ENCODE measurements around the gene RDX.

RDX gene

DNA sequence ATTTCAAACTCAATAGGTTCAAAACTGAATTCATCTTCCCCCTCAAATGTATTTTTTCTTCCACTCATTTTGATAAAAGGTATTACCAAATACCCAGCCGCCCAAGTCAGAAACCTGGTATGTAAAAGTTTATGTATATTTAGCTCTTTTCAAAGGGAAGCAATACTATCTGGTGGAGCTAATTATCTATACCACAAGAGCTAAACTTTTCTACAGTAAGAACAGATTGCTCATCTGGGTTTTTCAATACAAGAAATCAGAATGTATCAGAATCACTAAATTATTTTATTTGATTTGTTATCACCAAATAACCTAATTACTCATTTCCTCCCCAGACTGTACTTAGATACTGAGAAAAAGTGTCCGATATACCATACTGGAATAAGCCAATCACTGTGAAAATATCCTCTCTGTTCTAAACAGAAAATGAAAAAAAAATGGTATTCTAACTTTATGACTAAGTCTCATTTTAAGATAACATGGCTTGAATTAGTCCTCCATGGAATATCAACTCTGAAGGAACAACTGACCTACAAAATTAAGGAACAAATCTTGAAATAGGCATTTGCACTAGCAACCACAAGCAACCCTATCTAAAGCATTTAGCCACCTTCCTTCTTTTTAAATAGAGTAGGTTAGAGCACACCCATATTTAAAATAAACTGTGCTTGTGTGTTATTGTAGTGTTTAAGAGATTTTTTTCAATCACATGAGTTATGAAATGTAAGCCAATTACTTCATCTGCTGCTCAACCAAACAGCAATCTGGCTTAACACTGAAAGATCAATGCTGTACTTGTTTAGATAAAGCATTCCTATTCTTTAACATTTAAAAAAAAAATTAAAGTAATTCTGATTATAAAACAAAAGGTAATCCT is 35.0 kb downstream of the RDX start:
- no peak overlapping the region for H3K4me3 ChIP-seq (ENCODE audit: low read depth in 1 of 2, low read length in 2 of 2)
- H3K4me1 ChIP-seq (ENCODE audit: control insufficient read depth in 1 of 2, insufficient read depth in 2 of 2, low read length in 2 of 2), result no peaks in the 10 kb centered on the region
- H3K36me3 ChIP-seq (ENCODE audit: control insufficient read depth in 1 of 2, insufficient read depth in 2 of 2, low read length in 2 of 2), result peaks cover 3 to 17% of the 10 kb centered on the region in 2 donors
- no peaks in the 10 kb centered on the region for H3K27me3 ChIP-seq (ENCODE audit: low read depth, low read length)
- no peaks in the 10 kb centered on the region for H3K9me3 ChIP-seq (ENCODE audit: control insufficient read depth in 1 of 2, low read length in 2 of 2)
- no peak overlapping the region for H3K27ac ChIP-seq (ENCODE audit: low read length)

DNA sequence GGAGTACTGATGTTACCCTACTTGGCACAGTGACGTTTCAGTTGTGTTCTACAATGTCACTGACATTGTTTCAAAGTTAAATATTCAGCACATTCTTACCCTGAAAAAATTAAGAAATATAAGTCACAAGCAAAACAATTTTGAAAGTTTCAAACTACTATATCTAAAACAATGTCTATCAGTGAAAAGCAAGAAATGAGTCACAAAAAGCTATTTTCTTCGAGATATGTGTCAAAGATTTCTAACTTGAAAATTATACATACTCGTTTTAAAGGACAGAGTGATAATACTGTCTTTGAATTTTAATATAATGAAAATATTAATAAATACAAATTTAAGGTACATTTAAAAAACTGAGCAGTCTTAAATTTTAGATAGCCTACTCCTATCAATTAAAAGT is 42.9 kb downstream of the RDX start:
- peaks cover 7 to 21% of the 10 kb centered on the region in 2 donors for H3K36me3 ChIP-seq (ENCODE audit: control insufficient read depth in 1 of 2, insufficient read depth in 2 of 2, low read length in 2 of 2)

DNA sequence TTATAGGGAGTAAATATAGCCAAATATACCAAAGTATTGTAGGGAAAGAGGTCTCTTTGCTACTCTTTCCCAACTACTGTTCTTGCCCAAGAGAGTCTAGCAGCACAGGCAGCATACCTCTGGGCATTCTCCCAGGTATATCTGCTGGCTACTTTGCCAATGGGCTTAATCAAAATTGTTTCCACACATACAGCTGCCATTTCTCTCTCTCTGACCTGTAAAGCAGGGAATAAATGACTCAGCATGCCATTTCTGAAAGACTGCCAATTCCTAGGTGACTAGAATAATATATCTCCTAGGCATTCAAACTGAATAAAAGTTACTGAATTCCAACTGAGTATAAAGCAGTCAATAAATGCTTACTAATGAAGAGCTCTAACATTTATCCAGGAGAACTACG is 44.6 kb downstream of the RDX start:
- Histone ChIP-seq H3K9me3 (ENCODE audit: control insufficient read depth in 1 of 2, low read length in 2 of 2) (no peaks in the 10 kb centered on the region), H3K4me1 (ENCODE audit: control insufficient read depth in 1 of 2, insufficient read depth in 2 of 2, low read length in 2 of 2) (peaks cover 0 to 4% of the 10 kb centered on the region in 2 donors), H3K36me3 (ENCODE audit: control insufficient read depth in 1 of 2, insufficient read depth in 2 of 2, low read length in 2 of 2) (peaks cover 3 to 28% of the 10 kb centered on the region in 2 donors), H3K27me3 (ENCODE audit: low read depth, low read length) (no peaks in the 10 kb centered on the region), H3K27ac (ENCODE audit: low read length) (no peak overlapping the region), H3K4me3 (ENCODE audit: low read depth in 1 of 2, low read length in 2 of 2) (no peak overlapping the region)

More for the DNA sequence above, 42.9 kb downstream of the RDX start:
- H3K9me3 ChIP-seq (ENCODE audit: control insufficient read depth in 1 of 2, low read length in 2 of 2), result no peaks in the 10 kb centered on the region
- peaks cover 0 to 4% of the 10 kb centered on the region in 2 donors for H3K4me1 ChIP-seq (ENCODE audit: control insufficient read depth in 1 of 2, insufficient read depth in 2 of 2, low read length in 2 of 2)
- H3K4me3 ChIP-seq (ENCODE audit: low read depth in 1 of 2, low read length in 2 of 2), result no peak overlapping the region
- no peak overlapping the region for H3K27ac ChIP-seq (ENCODE audit: low read length)
- no peaks in the 10 kb centered on the region for H3K27me3 ChIP-seq (ENCODE audit: low read depth, low read length)

DNA sequence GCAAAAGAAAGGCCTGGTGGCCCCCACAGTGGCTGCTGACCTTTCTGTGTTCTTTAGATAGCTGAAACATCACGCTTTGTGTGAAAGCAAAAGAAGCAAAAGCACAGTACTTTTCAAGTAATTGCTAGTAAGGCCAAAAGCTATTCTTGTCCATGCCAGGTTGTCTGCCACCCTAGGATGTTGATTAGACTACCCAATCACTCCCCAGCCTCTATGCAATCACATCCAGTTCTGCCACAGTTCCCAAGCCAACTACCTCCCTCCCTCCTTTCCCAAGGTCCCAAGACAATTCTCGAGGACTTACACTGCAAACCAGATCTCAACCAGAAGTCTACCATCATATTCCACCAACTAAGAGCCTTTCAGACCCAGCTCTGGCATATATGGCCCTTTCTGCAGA is 46.2 kb downstream of the RDX start:
- Histone ChIP-seq H3K36me3 (ENCODE audit: control insufficient read depth in 1 of 2, insufficient read depth in 2 of 2, low read length in 2 of 2) (peaks cover 3 to 30% of the 10 kb centered on the region in 2 donors), H3K27ac (ENCODE audit: low read length) (no peak overlapping the region), H3K9me3 (ENCODE audit: control insufficient read depth in 1 of 2, low read length in 2 of 2) (no peaks in the 10 kb centered on the region), H3K27me3 (ENCODE audit: low read depth, low read length) (no peaks in the 10 kb centered on the region), H3K4me3 (ENCODE audit: low read depth in 1 of 2, low read length in 2 of 2) (no peak overlapping the region), H3K4me1 (ENCODE audit: control insufficient read depth in 1 of 2, insufficient read depth in 2 of 2, low read length in 2 of 2) (peaks cover 0 to 4% of the 10 kb centered on the region in 2 donors)

DNA sequence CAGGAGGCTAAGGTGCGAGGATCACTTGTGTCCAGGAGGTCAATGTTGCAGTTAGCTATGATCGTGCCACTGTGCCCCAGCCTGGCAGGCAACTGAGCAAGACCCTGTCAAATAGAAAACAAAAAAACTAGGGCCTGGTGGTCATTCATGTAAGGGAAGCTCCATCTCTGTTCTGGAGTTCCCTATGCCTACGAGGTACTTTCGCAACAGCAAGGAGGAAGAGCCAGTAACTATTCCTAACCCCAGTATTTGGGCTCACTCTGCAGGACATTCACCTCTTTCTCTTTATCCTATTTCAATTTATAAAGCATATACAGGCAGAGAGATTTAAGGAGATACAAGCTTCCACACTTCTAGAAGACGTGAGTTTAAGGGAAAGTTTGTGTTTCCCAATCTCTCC is 46.6 kb downstream of the RDX start:
- Histone ChIP-seq H3K4me3 (ENCODE audit: low read depth in 1 of 2, low read length in 2 of 2) (no peak overlapping the region), H3K9me3 (ENCODE audit: control insufficient read depth in 1 of 2, low read length in 2 of 2) (no peaks in the 10 kb centered on the region), H3K27ac (ENCODE audit: low read length) (no peak overlapping the region), H3K36me3 (ENCODE audit: control insufficient read depth in 1 of 2, insufficient read depth in 2 of 2, low read length in 2 of 2) (peaks cover 3 to 30% of the 10 kb centered on the region in 2 donors), H3K4me1 (ENCODE audit: control insufficient read depth in 1 of 2, insufficient read depth in 2 of 2, low read length in 2 of 2) (peaks cover 0 to 4% of the 10 kb centered on the region in 2 donors), H3K27me3 (ENCODE audit: low read depth, low read length) (no peaks in the 10 kb centered on the region)

DNA sequence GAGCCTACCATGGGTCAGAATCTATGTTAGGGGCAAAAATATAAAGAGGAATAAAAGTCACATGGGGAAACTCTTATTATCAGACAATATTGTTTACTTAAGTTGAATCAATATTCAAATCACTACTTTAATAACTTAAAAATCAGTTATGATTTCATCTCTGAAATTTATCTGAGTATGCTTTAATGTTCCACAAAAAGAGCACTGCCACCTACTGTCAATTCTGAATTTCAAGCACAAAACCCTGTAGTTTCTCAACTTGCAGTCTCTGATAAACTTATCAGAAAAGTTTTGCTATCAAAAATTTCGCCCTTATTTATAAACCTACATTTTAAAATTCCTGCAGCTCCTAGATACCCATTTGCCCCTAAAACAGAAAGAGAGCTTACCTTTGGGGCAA is 47.3 kb downstream of the RDX start:
- H3K9me3 ChIP-seq (ENCODE audit: control insufficient read depth in 1 of 2, low read length in 2 of 2), result no peaks in the 10 kb centered on the region
- H3K36me3 ChIP-seq (ENCODE audit: control insufficient read depth in 1 of 2, insufficient read depth in 2 of 2, low read length in 2 of 2), result peaks cover 3 to 28% of the 10 kb centered on the region in 2 donors
- no peak overlapping the region for H3K4me3 ChIP-seq (ENCODE audit: low read depth in 1 of 2, low read length in 2 of 2)
- peaks cover 0 to 4% of the 10 kb centered on the region in 2 donors for H3K4me1 ChIP-seq (ENCODE audit: control insufficient read depth in 1 of 2, insufficient read depth in 2 of 2, low read length in 2 of 2)
- H3K27me3 ChIP-seq (ENCODE audit: low read depth, low read length), result no peaks in the 10 kb centered on the region
- no peak overlapping the region for H3K27ac ChIP-seq (ENCODE audit: low read length)

DNA sequence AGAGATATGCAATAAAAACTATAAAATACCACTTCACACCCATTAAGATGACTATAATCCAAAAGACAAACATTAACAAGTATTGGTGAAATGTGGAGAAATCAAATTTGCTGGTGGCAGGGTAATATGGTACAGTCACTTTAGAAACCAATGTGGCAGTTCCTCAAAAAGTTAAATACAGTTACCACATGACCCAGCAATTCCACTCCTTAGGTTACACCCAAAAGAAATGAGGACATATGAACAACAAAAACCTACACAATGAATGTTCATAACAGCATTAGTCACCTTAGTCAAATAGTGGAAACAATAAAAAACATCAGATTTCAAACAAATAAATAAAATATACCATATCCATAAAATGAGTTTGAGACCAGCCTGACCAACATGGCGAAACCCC is 52.6 kb downstream of the RDX start:
- no peak overlapping the region for H3K4me3 ChIP-seq (ENCODE audit: low read depth in 1 of 2, low read length in 2 of 2)
- peaks cover 0 to 25% of the 10 kb centered on the region in 2 donors for H3K36me3 ChIP-seq (ENCODE audit: control insufficient read depth in 1 of 2, insufficient read depth in 2 of 2, low read length in 2 of 2)
- no peaks in the 10 kb centered on the region for H3K27me3 ChIP-seq (ENCODE audit: low read depth, low read length)

DNA sequence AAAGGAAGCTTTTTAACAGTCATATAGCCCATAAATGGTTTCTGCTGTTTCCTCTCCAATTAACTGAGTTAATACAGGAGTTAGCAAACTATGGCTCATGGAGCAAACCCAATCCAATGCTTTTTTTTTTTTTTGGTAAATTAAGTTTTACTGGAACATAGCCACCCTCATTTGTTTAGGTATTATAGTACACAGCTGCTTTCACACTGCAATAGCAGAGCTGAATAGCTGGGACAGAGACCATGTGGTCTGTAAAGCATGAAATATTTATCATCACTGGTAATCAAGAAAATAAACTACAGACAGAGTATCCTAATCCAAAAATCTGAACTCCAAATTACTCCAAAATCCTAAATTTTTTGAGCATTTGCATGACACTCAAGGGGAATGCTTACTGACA is 53.7 kb downstream of the RDX start:
- Histone ChIP-seq H3K27me3 (ENCODE audit: low read depth, low read length) (no peaks in the 10 kb centered on the region), H3K4me3 (ENCODE audit: low read depth in 1 of 2, low read length in 2 of 2) (no peak overlapping the region), H3K27ac (ENCODE audit: low read length) (no peak overlapping the region), H3K9me3 (ENCODE audit: control insufficient read depth in 1 of 2, low read length in 2 of 2) (no peaks in the 10 kb centered on the region), H3K4me1 (ENCODE audit: control insufficient read depth in 1 of 2, insufficient read depth in 2 of 2, low read length in 2 of 2) (no peaks in the 10 kb centered on the region), H3K36me3 (ENCODE audit: control insufficient read depth in 1 of 2, insufficient read depth in 2 of 2, low read length in 2 of 2) (peaks cover 0 to 24% of the 10 kb centered on the region in 2 donors)

More for the DNA sequence above, 52.6 kb downstream of the RDX start:
- Histone ChIP-seq H3K9me3 (ENCODE audit: control insufficient read depth in 1 of 2, low read length in 2 of 2) (no peaks in the 10 kb centered on the region), H3K27ac (ENCODE audit: low read length) (no peak overlapping the region), H3K4me1 (ENCODE audit: control insufficient read depth in 1 of 2, insufficient read depth in 2 of 2, low read length in 2 of 2) (no peaks in the 10 kb centered on the region)

DNA sequence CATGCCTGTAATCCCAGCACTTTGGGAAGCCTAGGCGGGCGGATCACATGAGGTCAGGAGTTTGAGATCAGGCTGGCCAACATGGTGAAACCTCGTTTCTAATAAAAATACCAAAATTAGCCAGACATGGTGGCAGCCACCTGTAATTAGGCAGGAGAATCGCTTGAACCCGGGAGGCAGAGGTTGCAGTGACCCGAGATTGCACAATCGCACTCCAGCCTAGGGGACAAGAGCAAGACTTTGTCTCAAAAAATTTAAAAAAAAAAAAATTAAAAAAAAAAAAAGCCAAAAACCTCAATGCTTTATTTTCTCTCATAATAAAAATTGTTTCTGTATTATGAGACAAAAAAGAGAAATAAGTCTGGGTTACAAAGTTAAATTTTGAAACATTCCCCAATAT is 54.2 kb downstream of the RDX start:
- H3K36me3 ChIP-seq (ENCODE audit: control insufficient read depth in 1 of 2, insufficient read depth in 2 of 2, low read length in 2 of 2), result peaks cover 5 to 27% of the 10 kb centered on the region in 2 donors
- no peak overlapping the region for H3K27ac ChIP-seq (ENCODE audit: low read length)
- no peak overlapping the region for H3K4me3 ChIP-seq (ENCODE audit: low read depth in 1 of 2, low read length in 2 of 2)
- no peaks in the 10 kb centered on the region for H3K4me1 ChIP-seq (ENCODE audit: control insufficient read depth in 1 of 2, insufficient read depth in 2 of 2, low read length in 2 of 2)
- no peaks in the 10 kb centered on the region for H3K9me3 ChIP-seq (ENCODE audit: control insufficient read depth in 1 of 2, low read length in 2 of 2)
- H3K27me3 ChIP-seq (ENCODE audit: low read depth, low read length), result no peaks in the 10 kb centered on the region

DNA sequence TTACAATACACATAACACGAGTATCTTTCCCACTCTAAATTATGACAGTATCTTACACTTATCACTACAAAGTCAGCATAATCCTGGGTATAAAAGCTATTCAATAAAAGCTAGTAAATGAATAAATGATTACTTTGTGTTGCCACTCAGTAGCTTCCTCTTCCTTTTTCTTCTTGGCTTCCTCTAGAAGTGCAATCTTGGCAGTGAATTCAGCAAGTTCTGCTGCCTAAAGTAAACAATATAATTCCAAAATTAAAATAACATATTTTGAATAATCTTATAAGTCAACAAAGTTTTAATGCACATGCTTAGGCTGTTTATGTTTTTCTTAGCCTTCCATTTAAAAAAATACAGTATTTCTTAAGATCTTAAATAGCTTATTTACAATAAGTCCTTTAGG is 60.4 kb downstream of the RDX start:
- peaks cover 33 to 46% of the 10 kb centered on the region in 2 donors for H3K36me3 ChIP-seq (ENCODE audit: control insufficient read depth in 1 of 2, insufficient read depth in 2 of 2, low read length in 2 of 2)

DNA sequence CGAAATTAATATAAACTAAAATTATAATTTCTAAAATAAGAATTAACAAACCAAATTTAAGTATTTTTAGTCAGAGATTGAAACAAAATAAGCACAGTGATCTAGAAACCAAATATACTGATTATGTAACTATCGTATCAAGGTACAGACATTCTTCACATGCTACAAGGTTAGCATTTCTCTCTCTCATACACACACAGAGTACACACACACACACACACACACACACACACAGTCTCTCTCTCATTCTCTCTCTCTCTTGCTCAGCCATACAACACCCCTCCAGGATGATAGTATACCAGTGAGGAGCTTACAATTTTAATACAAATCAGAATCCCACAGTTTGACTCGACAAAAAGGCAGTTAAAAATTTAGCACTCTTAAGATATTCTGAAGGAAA is 66.0 kb downstream of the RDX start:
- Histone ChIP-seq H3K4me3 (ENCODE audit: low read depth in 1 of 2, low read length in 2 of 2) (no peak overlapping the region), H3K36me3 (ENCODE audit: control insufficient read depth in 1 of 2, insufficient read depth in 2 of 2, low read length in 2 of 2) (peaks cover 27 to 38% of the 10 kb centered on the region in 2 donors), H3K9me3 (ENCODE audit: control insufficient read depth in 1 of 2, low read length in 2 of 2) (no peaks in the 10 kb centered on the region), H3K4me1 (ENCODE audit: control insufficient read depth in 1 of 2, insufficient read depth in 2 of 2, low read length in 2 of 2) (no peaks in the 10 kb centered on the region), H3K27ac (ENCODE audit: low read length) (no peak overlapping the region), H3K27me3 (ENCODE audit: low read depth, low read length) (no peaks in the 10 kb centered on the region)

More for the DNA sequence above, 60.4 kb downstream of the RDX start:
- Histone ChIP-seq H3K27me3 (ENCODE audit: low read depth, low read length) (no peaks in the 10 kb centered on the region), H3K4me1 (ENCODE audit: control insufficient read depth in 1 of 2, insufficient read depth in 2 of 2, low read length in 2 of 2) (no peaks in the 10 kb centered on the region), H3K9me3 (ENCODE audit: control insufficient read depth in 1 of 2, low read length in 2 of 2) (no peaks in the 10 kb centered on the region), H3K27ac (ENCODE audit: low read length) (no peak overlapping the region), H3K4me3 (ENCODE audit: low read depth in 1 of 2, low read length in 2 of 2) (no peak overlapping the region)

Data from muscle layer of duodenum (tissue), 2 donors.